ENCODE results near the gene IFT122. TPM values are rescaled to one million over a fixed set of nuclear protein-coding genes. Genes with fewer than 3 reads are reported as not detected.

The IFT122 gene
- total and polyA plus RNA-seq, 2 experiments from 2014 or later = 10.2 to 38.8 TPM

- no peak for TF ChIP-seq REST (IDR thresholded peaks at IDR 0.05; ENCODE audit: unreplicated experiment)
- TF ChIP-seq NANOG (IDR thresholded peaks at IDR 0.05; ENCODE audit: borderline replicate concordance) = no peak
- no peak for TF ChIP-seq CTCF (conservative IDR thresholded peaks at IDR 0.05; ENCODE audit: low read depth in 2 of 2)
These were observed 90.3 kb downstream of the IFT122 start (continued) for GRCh38 chr3:129530251-129530791.

GRCh38 chr3:129530821-129531220 is 90.8 kb downstream of the IFT122 start:
- H2AFZ ChIP-seq = peak overlapping the region; percentile 95
- H3K27ac Mint-ChIP-seq = no peak overlapping the region; the same call in 1 of the 2 replicates
- H3K4me2 ChIP-seq = peak overlapping the region; percentile 55; the same call in 1 of the 2 replicates
- TF ChIP-seq POLR2AphosphoS5 (IDR thresholded peaks at IDR 0.05; ENCODE audit: low read depth) = no peak
- no peak for TF ChIP-seq ETS1 (IDR thresholded peaks at IDR 0.05)
- TF ChIP-seq ZNF114 (CRISPR knock-in tag; IDR thresholded peaks at IDR 0.05) = no peak
- TF ChIP-seq JUNB (IDR thresholded peaks at IDR 0.05; ENCODE audit: unreplicated experiment) = no peak
- TF ChIP-seq ZNF331 (CRISPR knock-in tag; IDR thresholded peaks at IDR 0.05; ENCODE audit: low read depth) = no peak
- TF ChIP-seq STAT1 (IDR thresholded peaks at IDR 0.05; ENCODE audit: unreplicated experiment) = no peak
- no peak for TF ChIP-seq REST (IDR thresholded peaks at IDR 0.05; ENCODE audit: unreplicated experiment)
- TF ChIP-seq EZH2 (IDR thresholded peaks at IDR 0.05; ENCODE audit: low read depth, unreplicated experiment) = no peak
- no peak for TF ChIP-seq EZH2phosphoT487 (IDR thresholded peaks at IDR 0.05; ENCODE audit: unreplicated experiment)
- TF ChIP-seq CREB1 (CRISPR knock-in tag; IDR thresholded peaks at IDR 0.05; ENCODE audit: low read depth) = no peak
- no peak for TF ChIP-seq NANOG (IDR thresholded peaks at IDR 0.05; ENCODE audit: borderline replicate concordance)
- TF ChIP-seq CTCF (conservative IDR thresholded peaks at IDR 0.05; ENCODE audit: low read depth in 2 of 2) = no peak

More at GRCh38 chr3:129530821-129531220, 90.8 kb downstream of the IFT122 start:
- ATAC-seq (no peak), DNase-seq (ENCODE audit: low spot score) (no peak)
- no peak overlapping the region for H3K27ac ChIP-seq (ENCODE audit: low read depth)
- H4K20me1 ChIP-seq (replicated peaks; ENCODE audit: insufficient read depth) = no peaks in the 10 kb centered on the region
- peaks cover 11% of the 10 kb centered on the region; the same call in 1 of the 2 replicates for H3K4me1 ChIP-seq (ENCODE audit: insufficient read depth)
- H3K27me3 Mint-ChIP-seq (ENCODE audit: insufficient read depth, low read depth, poor library complexity) = peaks cover 27% of the 10 kb centered on the region
- peaks cover 34% of the 10 kb centered on the region for H3K4me1 Mint-ChIP-seq
- H3K79me2 ChIP-seq (replicated peaks; ENCODE audit: insufficient read depth) = no peaks in the 10 kb centered on the region
- no peaks in the 10 kb centered on the region for H3K9me3 Mint-ChIP-seq
- no peak overlapping the region for H3K4me3 Mint-ChIP-seq
- no peaks in the 10 kb centered on the region for H3F3A ChIP-seq (replicated peaks; ENCODE audit: low read depth)
- no peaks in the 10 kb centered on the region for H3K27me3 ChIP-seq (ENCODE audit: insufficient read depth)
- peaks cover 6% of the 10 kb centered on the region; the same call in 1 of the 2 replicates for H3K9me2 ChIP-seq (ENCODE audit: insufficient read depth)
- no peaks in the 10 kb centered on the region for H3K36me3 ChIP-seq (ENCODE audit: insufficient read depth)
- no peaks in the 10 kb centered on the region; the same call in 2 of the 3 replicates for H3K36me3 Mint-ChIP-seq (ENCODE audit: low read depth)
- no peak overlapping the region for H3K4me3 ChIP-seq
